AG08396 (cell line): ENCODE results near the gene EID1.
"Not testable (repeated sequence)": the region's sequence is repeated elsewhere in the genome, so short reads cannot be mapped to it uniquely, and the experiment has no call there.

Experiments used
- DNase-seq: peaks from one replicate; pipeline ENCODE4 v3.0.0; 2012; ENCODE audit warnings: low spot score, mixed read lengths

Gene EID1

DNA sequence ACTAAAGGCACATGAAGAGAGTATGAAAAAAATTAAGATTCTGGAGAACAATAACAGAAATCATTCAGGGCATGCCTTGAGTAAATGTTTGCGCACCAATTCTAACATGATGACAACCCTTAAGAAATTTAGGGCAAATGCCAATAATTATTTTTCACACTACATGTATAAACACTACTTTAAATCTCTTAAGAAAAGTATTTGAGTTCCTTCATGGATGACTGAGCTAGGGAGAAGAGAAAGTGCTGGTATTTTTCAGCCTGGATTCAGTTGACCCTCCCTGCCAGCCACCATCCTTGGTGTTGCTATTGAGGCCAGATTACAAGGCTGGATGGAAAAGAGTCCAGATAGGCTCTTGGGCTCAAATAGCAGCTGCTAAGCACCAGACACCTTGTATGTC is 8.0 kb upstream of the EID1 start:
- no peak for DNase-seq

DNA sequence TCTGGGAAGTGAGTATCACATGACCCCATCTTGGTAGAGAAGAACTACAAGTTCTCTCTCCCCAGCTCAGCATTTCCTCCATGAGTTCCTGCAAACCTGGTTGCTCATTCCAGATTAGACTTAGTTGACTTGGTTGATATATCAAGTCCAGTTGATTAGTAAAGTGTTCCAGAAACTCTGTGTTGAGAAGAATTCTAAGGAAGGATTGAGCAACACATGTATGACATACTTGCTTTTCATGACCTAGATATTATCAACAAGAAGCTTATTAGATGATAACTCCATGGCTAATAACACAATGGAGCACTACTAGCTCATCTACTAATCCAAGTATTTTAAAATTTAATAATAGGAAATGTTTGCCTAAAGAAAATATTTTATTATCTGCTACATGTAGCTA is 6.4 kb upstream of the EID1 start:
- DNase-seq = no peak

DNA sequence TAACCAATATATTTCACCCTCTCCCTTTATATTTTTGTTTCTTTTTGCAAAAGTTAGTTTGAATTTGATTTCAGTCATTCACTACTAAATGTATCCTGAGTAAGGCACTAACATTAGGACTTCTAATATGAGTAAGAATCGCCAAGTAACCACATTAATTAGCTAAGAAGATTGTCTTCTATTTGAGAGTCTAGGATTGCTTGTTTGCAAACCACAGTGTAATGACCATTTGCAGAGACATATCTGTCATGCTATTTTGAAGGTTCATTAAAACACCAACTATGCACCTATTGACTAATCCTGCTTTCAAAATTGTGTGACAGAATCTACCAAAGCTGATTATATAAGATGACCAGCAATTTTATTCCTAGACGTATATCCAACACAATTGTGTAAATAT is 5.3 kb upstream of the EID1 start:
- DNase-seq = no peak

DNA sequence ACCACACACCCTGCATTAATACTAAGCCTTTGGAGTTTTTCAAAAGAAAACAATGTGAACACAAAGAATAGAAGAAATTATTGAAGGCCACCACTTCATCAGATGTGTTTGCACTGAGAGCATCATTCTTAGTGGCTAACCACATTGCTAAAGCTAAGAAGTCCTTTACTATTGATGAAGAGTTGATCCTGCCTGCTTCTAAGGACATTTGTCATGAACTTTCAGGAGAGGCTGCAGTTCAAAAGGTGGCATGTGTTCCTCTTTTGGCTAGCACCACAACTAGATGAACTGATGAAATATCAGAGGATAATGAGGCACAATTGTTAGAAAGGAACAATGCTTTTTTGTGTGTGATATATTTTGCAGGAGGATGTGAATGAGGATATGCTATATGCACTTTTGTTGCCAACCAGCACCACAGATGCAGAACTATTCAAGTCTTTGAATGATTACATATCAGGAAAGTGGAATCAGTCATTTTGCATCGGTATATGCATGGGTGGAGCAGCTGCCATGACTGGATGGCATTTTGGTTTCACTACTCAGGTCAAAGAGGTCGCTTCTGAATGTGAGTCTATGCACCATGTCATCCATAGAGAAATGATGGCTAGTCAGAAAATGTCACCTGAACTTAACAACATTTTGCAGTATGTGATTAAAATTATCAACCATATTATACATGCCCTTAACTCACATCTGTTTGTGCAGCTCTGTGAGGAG is 2.5 kb upstream of the EID1 start:
- DNase-seq = no peak

DNA sequence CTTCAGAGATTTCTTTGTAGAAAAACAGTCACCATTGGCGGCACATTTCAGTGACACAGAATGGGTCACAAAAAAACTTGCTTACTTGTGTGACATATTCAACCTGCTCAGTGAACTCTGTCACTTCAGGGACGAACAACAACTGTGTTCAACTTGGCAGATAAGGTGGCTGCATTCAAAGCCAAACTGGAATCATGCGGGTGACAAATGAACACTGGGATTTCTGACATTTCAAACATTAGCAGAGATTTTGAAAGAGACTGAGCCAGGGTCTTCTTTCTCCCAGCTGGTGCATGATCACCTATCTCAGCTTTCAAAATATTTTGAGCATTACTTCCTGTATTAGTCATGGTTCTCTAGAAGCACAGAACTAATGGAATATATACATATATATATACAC is 1.9 kb upstream of the EID1 start:
- DNase-seq = no peak

DNA sequence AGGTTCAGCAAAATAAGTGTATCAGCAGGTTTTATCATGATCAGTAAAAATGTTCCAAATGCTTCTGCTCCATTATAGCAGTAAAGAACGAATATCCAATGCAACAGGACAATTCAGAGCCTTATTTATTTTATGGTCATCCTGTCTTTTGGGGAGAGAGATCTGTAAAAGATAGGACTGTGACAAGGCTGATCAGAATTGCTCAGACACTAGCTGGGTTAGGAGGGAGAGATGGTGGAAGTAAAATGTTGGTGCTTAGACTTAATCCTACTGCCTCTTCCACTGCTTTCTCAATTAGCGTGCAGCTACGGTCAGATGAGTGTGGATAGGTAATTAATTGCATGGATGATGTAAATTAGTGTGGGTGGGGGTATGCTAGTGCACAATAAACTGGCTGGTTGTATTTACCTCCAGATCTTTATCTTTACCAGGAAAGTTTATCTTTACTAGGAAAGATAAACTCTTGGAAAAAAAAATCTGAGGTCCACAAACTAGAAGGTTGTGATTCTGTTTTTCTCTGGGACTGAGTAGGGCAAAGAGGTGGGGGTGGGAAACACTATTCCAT is 2.2 kb downstream of the EID1 start:
- no peak for DNase-seq

DNA sequence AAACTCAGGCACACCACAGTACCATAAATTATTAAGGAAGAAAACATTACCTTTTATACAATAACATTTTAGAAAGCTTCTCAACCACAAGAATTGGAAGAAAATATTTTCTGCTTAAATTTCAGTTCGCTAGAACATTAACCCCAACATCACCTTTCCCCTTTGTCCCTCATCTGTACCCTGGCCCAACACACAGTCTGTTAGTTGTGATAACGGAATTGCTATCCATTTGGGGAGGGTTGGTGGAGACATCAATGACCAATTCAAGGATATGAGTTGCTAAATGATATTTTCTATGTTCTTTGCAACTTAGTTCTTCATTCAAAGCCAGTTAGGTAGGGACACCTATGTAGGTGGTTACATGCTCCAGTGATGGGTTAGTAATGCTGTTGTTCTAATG is 5.8 kb downstream of the EID1 start:
- no peak for DNase-seq

DNA sequence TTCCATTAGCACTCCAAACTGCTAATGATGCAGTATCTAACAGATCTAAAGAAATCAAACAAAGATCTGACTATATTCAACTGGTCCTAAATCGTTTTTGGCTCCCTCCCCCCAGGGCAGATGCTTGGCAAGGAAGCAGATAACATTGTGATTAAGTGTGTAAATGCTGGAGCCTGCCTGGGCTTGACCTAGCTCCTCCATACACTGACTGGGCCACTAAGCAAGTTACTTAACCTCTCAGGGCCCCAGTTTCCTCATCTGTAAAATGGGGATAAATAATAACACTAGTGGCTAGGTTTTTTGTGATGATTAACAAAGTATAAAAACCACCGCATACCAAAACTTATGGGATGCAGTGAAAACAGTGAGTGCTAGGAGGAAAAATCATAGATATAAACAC is 9.2 kb downstream of the EID1 start:
- DNase-seq = no peak

DNA sequence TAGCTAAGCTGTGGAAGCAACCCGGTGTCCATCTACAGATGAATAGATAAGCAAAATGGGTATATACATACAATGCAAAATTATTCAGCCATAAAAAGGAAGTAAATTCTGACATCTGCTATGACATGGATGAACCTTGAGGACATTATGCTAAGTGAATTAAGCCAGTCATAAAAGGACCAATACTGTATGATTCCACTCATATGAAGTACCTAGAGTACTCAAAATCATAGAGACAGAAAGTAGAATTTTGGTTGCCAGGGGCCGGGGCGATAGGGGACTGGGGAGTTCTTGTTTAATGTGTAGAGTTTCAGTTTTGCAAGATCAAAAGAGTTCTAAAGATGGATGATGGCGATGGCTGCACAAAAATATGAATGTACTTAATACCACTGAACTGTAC is 10.3 kb downstream of the EID1 start:
- no peak for DNase-seq

DNA sequence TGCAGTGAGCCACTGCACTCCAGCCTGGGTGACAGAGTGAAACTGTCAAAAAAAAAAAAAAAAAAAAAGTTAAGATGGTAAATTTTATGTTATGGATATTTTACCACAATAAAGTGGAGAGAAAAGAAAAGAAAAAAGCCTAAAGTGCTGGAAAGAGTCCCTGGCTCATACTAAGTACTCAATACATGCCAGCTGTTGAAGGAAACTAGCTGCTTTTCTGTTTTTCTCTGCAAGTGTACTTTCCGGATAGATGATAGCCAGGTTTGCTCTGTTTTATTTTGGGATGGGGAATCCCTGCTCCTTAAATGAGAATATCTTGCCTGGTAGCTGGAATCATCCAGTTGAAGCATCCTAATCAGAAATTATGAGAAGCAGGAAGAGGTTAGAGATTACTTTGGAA is 10.9 kb downstream of the EID1 start:
- no peak for DNase-seq

DNA sequence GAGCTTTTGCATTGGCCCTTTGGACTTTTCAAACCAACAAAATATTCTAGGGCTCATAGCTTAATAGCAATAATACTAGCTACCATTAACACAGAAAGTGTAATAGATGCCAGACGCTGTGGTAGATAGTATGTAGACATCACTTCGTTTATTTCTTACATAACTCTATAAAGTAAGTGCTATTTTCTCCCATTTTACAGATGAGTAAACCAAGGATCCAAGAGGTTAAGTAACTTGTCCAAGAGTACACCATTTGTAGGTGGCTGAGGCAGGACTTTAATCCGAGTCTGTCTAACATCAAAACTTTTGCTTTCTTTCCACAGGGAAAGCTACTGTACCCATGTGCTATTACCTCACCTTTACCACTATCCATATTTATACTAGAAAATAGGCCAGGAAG is 12.0 kb downstream of the EID1 start:
- no peak for DNase-seq

DNA sequence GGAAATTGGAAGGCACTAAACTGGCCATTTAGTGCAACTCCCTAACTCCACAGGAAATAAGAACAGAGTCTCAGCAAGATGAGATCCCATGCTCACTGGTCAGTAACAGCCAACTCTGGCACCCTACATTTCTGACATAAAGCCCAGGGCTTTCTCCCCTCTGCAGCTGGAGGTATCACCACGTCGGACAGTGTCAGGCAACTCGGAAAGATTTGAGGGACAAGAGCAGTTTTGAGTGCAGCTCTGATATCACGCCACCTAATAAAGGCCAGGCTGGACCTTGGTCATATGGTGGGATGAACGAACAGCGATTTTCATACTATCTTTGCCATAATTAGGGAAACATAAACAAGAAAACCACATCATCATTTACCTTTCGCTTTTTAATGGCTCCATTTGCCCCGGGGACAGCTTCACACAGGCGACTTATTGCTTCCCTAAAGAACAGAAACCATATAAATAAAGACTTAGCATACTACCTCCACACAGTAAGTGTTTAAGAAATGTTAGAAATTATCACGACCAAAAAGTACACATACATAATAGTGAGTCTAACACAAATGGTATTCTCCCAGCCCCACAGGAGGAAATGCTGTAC is 12.5 kb downstream of the EID1 start:
- no peak for DNase-seq

DNA sequence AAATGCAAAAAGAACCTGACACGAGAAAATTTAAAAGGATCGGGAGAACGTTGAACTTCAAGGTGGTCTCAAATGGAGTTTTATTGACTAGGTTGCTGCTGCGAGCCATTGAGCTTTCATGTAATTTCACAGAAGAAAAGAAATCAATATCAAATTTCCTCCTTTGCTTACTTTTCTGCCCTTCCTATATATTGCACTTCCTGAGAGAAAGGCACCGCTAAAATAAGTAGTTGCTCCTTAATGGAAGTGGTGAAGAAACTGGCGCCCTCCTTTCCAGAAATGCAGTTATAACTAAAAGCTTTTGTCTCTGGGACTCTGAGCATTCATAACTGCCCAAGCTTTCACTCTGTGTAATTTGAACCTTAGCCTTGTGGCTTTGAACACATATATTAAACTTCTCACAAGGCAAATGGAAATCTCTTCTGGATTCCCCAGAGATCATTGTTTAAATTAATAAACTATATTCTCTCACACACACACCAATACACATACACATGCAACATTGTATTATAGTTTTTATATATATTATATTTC is 13.4 kb downstream of the EID1 start:
- DNase-seq = no peak

DNA sequence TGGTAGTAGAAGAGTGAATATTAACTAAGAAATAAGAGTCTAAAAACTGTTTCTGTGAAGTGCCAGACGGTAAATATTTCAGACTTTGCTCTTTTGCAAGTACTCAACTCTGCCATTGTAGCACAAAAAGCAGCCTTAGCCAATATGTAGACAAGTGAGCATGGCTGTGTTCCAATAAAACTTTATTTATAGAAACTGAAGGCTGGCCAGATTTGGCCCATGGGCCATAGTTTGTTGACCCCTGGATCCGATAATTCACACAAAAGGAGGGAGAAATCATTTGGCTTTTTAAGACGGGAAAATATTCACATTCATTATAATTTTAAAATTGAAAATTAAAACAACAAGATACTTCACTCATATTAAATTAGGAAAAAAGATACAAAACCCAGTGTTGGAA is 15.4 kb downstream of the EID1 start:
- DNase-seq = no peak

DNA sequence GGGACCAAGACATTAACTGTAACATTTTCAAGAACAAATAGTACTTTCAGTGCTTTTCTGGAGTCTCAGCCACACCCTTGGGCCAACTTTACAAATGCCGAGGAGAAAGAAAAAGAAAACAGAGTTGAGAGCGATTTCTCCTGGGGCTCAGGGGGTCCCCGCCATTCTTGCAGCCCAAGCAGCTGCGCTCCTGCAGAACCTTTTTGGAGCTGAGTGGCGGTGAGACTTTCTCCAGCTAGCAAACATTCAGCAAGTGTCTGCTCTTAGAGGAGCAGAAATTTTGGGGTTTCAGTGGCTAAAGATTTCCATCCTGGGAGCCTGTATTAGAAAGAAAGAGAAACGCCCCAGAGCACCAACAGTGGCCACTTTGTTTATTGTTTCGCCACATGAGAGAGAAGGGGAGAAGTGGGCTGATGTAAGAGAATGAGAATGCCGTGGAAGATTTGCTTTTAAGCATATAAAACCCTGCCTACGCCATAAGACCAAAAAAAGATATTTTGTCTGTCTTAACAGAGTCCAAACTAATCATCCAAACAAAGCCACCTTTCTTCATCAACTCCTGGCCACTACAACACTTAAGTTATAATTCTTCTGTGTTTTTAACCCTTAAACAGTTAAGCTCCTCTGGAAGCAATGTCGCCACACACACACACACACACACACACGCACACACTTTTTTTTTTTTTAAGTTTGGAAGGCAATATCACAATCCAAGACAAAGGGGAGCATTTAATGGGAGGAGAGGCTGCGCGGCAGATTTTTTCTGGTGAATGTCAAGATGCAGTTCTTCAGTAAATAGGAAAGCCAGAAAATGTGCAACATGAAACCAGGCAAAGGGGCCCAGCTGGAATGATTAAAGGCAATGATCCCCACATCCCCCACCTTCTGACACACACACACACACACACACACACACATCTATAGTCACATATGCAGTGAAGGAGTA is 19.2 kb downstream of the EID1 start:
- DNase-seq = peak; percentile 53

DNA sequence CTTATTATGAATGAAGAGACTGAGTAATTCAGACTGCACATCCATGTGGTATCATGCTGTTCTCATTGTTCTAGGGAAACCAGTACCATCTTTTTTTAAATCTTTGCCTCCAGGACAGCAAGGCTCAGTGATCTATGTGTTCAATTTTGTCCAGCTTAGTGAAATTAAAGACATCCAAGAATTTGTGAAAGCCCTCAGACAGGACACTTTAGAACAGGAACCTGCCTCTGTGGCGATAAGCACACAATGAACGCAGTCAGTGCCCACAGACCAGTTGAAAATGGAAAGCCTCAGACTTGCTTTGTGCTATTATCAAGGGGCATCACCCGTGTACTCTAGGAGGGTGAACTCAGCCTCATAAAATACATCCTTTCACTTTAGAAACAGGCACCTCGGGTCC is 20.1 kb downstream of the EID1 start:
- no peak for DNase-seq

DNA sequence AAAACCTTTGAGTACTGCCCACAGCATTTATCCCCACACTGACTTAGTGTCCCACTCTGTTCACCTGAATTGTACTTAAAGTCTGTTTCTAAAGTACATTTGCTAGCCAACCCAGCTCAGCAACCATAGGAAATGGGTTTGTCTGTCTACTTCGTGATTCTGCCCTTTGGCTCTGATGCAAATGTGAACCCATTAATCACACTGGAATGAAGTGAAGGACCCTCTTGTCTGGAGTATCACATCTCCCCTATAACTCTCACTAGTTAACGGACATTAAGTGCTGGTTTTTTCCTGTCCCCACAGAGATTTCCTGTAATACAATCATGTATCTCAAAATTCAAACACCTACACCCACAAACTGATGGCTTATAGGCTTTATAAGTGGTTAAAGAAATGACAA is 20.5 kb downstream of the EID1 start:
- DNase-seq = no peak

DNA sequence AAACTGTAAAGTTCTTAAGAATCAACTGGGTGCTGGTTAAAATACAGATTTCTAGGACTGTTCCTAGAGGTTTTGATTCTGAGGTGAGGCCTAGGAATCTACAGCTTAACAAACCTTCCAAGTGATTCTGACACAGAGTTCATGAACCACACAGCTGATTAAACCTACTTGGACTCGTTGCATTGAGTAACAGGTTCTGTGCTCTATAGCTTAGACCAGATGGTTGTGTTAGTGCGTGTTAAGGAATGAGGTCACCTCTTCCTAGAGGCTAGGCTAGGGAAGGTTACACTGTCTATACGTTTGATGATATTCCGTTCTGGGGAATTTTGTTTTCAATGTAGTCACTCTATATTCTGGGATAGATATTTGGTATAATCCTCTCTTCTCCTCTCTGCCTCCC is 21.9 kb downstream of the EID1 start:
- DNase-seq = no peak

DNA sequence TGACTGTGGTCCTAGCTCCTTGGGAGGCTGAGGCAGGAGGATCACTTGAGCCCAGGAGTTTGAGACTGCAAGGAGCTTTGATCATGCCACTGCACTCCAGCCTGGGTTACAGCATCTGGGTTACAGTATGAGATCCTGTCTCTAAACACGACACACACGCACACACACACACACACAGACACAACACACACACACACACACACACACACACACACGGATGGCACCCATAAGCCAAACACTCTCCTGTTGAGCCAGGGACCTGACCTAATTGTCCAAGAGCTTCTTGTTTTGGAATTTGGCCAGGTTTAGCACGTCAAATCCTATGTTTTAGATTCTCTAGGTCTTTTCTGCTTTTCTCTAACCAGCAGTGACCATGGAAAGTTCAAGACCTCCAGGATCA is 26.8 kb downstream of the EID1 start:
- no peak for DNase-seq

DNA sequence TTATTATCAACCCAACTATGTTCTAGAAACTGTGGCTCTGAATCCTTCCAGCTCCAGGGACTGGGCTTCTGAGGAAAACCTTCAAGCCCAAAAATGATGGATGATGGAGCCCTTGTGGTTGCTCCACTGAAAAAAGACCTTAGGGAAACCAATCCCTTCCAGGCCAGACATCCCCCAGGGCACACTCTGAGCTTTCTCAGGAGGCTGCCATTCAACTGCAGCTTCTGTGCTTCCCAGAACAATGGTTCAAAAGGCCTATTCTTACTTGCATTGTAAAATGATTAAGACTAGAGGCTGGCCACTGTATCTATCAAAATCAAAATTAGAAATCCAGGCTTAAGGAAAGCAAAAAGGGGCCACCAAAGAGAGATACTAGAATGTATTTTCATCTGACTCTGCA is 27.3 kb downstream of the EID1 start:
- no peak for DNase-seq

DNA sequence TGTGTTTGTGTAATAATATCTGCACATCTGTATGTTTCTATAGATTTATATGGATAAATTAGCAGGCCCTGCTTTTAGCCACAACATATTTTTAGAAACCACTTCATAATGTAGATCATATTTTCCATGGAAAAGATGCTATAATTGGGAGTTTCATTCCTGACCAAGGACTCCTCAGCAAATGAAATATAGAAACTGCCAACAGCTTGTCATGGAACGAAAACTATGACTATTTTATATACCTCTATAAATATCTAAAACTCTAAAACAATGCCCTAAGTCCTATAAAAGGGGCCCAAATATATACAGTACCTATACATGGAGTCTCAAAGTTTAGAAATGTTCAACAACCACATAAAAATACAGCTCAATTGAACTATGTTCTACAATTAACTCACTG is 27.9 kb downstream of the EID1 start:
- DNase-seq = no peak

DNA sequence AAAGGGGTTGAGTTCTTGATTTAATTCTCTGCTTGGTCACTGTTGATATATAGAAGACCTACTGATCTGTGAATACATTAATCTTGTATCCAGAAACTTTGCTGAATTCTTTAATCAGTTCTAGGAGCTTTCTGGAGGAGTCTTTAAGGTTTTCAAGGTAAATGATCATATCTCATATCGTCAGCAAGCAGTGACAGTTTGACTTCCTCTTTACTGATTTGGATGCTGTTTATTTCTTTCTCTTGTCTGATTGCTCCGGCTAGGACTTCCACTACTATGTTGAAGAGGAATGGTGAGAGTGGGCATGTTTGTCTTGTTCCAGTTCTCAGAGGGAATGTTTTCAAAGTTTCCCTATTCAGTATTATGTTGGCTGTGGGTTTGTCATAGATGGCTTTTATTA is 31.4 kb downstream of the EID1 start:
- not testable (repeated sequence) for DNase-seq

DNA sequence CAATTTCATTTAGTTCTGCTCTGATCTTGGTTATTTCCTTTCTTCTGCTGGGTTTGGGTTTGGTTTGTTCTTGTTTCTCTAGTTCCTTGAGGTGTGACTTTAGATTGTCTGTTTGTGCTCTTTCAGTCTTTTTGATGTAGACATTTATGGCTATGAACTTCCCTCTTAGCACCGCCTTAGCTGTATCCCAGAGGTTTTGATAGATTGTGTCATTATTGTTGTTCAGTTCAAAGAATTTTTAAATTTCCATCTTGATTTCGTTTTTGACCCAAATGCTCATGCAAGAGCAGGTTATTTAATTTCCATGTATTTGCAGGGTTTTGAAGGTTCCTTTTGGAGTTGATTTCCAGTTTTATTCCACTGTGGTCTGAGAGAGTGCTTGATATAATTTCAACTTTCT is 32.6 kb downstream of the EID1 start:
- DNase-seq = not testable (repeated sequence)
